ENCODE measurements around the gene ARVCF. TPM values are rescaled to one million over a fixed set of nuclear protein-coding genes. Genes with fewer than 3 reads are reported as not detected.

ARVCF gene, protein sequence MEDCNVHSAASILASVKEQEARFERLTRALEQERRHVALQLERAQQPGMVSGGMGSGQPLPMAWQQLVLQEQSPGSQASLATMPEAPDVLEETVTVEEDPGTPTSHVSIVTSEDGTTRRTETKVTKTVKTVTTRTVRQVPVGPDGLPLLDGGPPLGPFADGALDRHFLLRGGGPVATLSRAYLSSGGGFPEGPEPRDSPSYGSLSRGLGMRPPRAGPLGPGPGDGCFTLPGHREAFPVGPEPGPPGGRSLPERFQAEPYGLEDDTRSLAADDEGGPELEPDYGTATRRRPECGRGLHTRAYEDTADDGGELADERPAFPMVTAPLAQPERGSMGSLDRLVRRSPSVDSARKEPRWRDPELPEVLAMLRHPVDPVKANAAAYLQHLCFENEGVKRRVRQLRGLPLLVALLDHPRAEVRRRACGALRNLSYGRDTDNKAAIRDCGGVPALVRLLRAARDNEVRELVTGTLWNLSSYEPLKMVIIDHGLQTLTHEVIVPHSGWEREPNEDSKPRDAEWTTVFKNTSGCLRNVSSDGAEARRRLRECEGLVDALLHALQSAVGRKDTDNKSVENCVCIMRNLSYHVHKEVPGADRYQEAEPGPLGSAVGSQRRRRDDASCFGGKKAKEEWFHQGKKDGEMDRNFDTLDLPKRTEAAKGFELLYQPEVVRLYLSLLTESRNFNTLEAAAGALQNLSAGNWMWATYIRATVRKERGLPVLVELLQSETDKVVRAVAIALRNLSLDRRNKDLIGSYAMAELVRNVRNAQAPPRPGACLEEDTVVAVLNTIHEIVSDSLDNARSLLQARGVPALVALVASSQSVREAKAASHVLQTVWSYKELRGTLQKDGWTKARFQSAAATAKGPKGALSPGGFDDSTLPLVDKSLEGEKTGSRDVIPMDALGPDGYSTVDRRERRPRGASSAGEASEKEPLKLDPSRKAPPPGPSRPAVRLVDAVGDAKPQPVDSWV
- total RNA-seq, result 1 to 10 TPM; 1.5 to 2.4 TPM

GRCh38 chr22:20016734-20017621 is at the start of gene ARVCF:
ARVCF (minus strand) TSS chr22:20016823; CDS start chr22:19990794, 26,029 bp downstream.
- intact Hi-C loops (cut with micrococcal nuclease), result no loop called here
- POLR2A ChIA-PET, result no interaction called here
- Mint-ChIP-seq H3K27ac (no peak within 1 kb of the TSS), H3K4me1 (ENCODE audit: low read depth) (peaks cover 17% of the 10 kb centered on the region), H3K4me3 (peak within 1 kb of the TSS; percentile 77), H3K36me3 (no peaks in the 10 kb centered on the region), H3K9me3 (no peaks in the 10 kb centered on the region), H3K27me3 (peaks cover 2% of the 10 kb centered on the region)
- peak; percentile 92 for DNase-seq
- CTCF ChIA-PET, result interaction anchor here (0.6 kb wide), 1 partner anchor 33 kb away, joined by 3 read pairs; no protein-coding TSS in a partner anchor

DNA sequence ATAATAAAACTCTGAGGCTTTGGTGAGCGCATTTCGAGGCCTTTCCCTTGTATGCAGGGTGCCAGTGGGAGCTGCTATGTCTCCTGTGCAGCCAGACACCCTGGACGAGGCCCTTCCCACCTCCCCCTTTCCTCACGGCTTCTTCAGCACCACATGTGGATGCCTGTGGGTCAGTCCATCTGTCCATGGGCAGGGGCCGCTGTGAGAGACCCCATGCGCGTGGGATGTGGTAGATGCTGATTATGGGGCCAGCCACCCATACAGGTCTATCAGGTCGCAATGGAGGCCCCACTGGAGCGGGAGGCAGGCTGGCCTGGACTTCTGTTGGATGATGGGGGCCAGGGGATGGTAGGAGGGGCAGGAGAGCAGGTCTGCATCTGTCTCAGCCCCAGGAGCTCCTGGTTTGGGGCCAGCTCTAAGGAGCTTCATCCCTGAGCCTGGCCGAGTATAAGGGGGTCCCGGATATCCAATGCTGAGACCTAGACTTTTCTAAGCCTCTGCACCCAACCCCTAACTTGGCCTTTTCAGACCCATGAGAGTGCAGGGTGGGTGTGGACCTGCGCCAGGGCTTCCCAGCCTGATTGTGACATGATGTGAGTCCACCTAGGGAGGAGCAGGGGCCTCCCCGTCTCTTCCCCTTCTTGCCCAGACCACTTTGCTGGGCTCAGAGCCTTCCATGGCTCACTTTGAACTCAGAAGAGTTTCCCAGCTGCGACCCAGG is 49.4 kb upstream of the ARVCF start:
- Mint-ChIP-seq H3K4me3 (no peak overlapping the region), H3K36me3 (peaks cover 6% of the 10 kb centered on the region), H3K9me3 (no peaks in the 10 kb centered on the region), H3K27me3 (no peaks in the 10 kb centered on the region), H3K4me1 (ENCODE audit: low read depth) (no peaks in the 10 kb centered on the region), H3K27ac (no peak overlapping the region)
- no peak for DNase-seq
- POLR2A ChIA-PET, result no interaction called here
- intact Hi-C loops (cut with micrococcal nuclease), result no loop called here
- CTCF ChIA-PET, result no interaction called here

GRCh38 chr22:20064545-20065262 is 48.1 kb upstream of the ARVCF start:
- Mint-ChIP-seq H3K4me3 (no peak overlapping the region), H3K4me1 (ENCODE audit: low read depth) (no peaks in the 10 kb centered on the region), H3K27ac (no peak overlapping the region), H3K36me3 (peaks cover 8% of the 10 kb centered on the region), H3K27me3 (no peaks in the 10 kb centered on the region), H3K9me3 (no peaks in the 10 kb centered on the region)
- ChIA-PET POLR2A (no interaction called here), CTCF (no interaction called here)
- intact Hi-C loops (cut with micrococcal nuclease), result no loop called here
- DNase-seq, result no peak

DNA sequence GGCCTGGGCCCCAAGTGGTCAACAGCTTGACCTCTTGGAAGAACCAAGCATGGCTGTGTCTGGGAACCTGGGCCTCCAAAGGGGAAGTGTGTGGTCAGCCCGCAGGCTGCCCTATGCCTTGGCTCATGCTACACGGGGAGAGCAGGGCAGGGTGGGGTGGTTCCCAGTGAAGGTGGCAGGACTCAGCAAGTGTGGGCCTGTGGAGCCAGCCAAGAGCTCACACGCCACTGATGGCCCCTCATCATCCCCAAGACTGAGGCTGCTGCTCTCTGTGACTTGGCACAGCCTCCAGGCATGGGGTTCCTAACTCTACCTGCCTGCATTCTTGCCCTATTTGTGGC is 47.5 kb upstream of the ARVCF start:
- Mint-ChIP-seq H3K4me3 (no peak overlapping the region), H3K9me3 (no peaks in the 10 kb centered on the region), H3K27ac (no peak overlapping the region), H3K27me3 (no peaks in the 10 kb centered on the region), H3K4me1 (ENCODE audit: low read depth) (no peaks in the 10 kb centered on the region), H3K36me3 (peaks cover 8% of the 10 kb centered on the region)
- ChIA-PET CTCF (no interaction called here), POLR2A (no interaction called here)
- DNase-seq, result no peak
- intact Hi-C loops (cut with micrococcal nuclease), result no loop called here

- Mint-ChIP-seq H3K36me3 (peaks cover 8% of the 10 kb centered on the region), H3K27me3 (no peaks in the 10 kb centered on the region), H3K9me3 (no peaks in the 10 kb centered on the region), H3K4me3 (no peak overlapping the region), H3K4me1 (ENCODE audit: low read depth) (no peaks in the 10 kb centered on the region), H3K27ac (no peak overlapping the region)
- POLR2A ChIA-PET, result no interaction called here
- CTCF ChIA-PET, result interaction anchor here (1.7 kb wide), 1 partner anchor 22 kb away, joined by 4 read pairs; no protein-coding TSS in a partner anchor
- intact Hi-C loops (cut with micrococcal nuclease), result no loop called here
- no peak for DNase-seq
Observed at GRCh38 chr22:20063271-20064139, 46.9 kb upstream of the ARVCF start.

DNA sequence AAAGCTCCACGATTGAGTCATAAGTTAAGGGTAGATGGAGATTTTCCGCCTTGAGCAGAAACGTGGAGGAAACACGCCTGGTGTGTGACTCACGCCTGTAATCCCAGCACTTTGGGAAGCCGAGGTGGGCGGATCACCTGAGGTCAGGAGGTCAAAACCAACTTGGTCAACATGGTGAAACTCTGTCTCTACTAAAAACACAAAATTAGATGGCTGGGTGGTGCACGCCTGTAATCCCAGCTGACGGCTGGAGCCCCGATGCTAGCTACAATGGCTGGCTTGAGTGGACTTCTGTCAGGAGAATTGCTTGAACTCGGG is 46.1 kb upstream of the ARVCF start:
- peaks cover 9% of the 10 kb centered on the region for H3K36me3 Mint-ChIP-seq
- peak overlapping the region; percentile 20 for H3K27ac Mint-ChIP-seq
- ChIA-PET POLR2A (no interaction called here), CTCF (interaction anchor here (1.7 kb wide), 1 partner anchor 23 kb away, joined by 4 read pairs; no protein-coding TSS in a partner anchor)
- H3K4me3 Mint-ChIP-seq, result no peak overlapping the region
- no peaks in the 10 kb centered on the region for H3K27me3 Mint-ChIP-seq
- intact Hi-C loops (cut with micrococcal nuclease), result no loop called here
- no peaks in the 10 kb centered on the region for H3K4me1 Mint-ChIP-seq (ENCODE audit: low read depth)
- no peaks in the 10 kb centered on the region for H3K9me3 Mint-ChIP-seq
- peak; percentile 16 for DNase-seq

DNA sequence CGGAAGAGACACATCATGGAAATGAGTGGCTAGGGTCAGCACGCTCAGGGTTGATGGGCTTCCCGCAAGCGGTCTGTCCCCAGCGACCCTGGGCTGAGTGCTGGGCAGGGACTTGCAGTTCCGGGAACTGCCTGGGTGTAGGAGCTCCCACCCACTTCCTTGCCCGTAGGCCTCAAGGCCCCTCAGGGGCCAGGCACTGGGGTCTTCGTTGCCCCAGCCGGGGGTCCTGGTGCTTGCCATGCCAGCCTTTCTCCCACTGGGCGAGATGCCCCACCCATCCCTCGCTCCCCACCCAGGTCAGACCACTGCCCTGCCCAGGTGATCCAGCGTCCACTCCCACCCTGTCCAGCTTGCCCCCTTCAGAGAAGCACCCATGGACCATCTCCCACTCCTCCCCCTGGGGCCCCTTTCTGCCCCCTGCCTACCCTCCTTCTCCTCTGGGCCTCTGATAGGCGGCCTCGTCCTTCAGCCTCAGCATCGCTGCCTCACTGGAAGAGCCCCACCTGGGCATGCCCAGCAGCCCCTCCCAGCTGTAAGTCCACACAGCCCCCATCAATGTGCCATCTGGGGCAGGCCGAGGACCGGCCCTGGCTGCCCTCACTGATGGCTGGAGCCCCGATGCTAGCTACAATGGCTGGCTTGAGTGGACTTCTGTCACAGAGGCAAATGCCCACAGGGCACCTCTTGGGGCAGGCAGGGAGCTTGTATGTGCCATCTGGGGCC is 45.6 kb upstream of the ARVCF start:
- intact Hi-C loops (cut with micrococcal nuclease), result no loop called here
- ChIA-PET CTCF (interaction anchor here (1.7 kb wide), 1 partner anchor 23 kb away, joined by 4 read pairs; no protein-coding TSS in a partner anchor), POLR2A (no interaction called here)
- Mint-ChIP-seq H3K9me3 (no peaks in the 10 kb centered on the region), H3K27ac (no peak overlapping the region), H3K4me3 (no peak overlapping the region), H3K36me3 (peaks cover 9% of the 10 kb centered on the region), H3K4me1 (ENCODE audit: low read depth) (no peaks in the 10 kb centered on the region), H3K27me3 (no peaks in the 10 kb centered on the region)
- no peak for DNase-seq

GRCh38 chr22:20061481-20061861 is 44.8 kb upstream of the ARVCF start:
- Mint-ChIP-seq H3K4me3 (no peak overlapping the region), H3K27ac (no peak overlapping the region), H3K36me3 (peaks cover 9% of the 10 kb centered on the region), H3K9me3 (no peaks in the 10 kb centered on the region), H3K27me3 (no peaks in the 10 kb centered on the region), H3K4me1 (ENCODE audit: low read depth) (no peaks in the 10 kb centered on the region)
- DNase-seq, result no peak
- intact Hi-C loops (cut with micrococcal nuclease), result no loop called here
- ChIA-PET CTCF (no interaction called here), POLR2A (no interaction called here)

GRCh38 chr22:20060700-20061480 is 44.3 kb upstream of the ARVCF start:
- POLR2A ChIA-PET, result no interaction called here
- Mint-ChIP-seq H3K9me3 (no peaks in the 10 kb centered on the region), H3K4me3 (no peak overlapping the region), H3K4me1 (ENCODE audit: low read depth) (no peaks in the 10 kb centered on the region), H3K27me3 (no peaks in the 10 kb centered on the region), H3K36me3 (peaks cover 9% of the 10 kb centered on the region), H3K27ac (no peak overlapping the region)
- CTCF ChIA-PET, result no interaction called here
- no peak for DNase-seq
- intact Hi-C loops (cut with micrococcal nuclease), result no loop called here
